NCI-H2029 (cell line): ENCODE results near the gene MINDY3.

Experiments
- DNase-seq: peaks from one replicate; lab custom pipeline; 2025; lab: John Stamatoyannopoulos, UW

The MINDY3 gene

DNA sequence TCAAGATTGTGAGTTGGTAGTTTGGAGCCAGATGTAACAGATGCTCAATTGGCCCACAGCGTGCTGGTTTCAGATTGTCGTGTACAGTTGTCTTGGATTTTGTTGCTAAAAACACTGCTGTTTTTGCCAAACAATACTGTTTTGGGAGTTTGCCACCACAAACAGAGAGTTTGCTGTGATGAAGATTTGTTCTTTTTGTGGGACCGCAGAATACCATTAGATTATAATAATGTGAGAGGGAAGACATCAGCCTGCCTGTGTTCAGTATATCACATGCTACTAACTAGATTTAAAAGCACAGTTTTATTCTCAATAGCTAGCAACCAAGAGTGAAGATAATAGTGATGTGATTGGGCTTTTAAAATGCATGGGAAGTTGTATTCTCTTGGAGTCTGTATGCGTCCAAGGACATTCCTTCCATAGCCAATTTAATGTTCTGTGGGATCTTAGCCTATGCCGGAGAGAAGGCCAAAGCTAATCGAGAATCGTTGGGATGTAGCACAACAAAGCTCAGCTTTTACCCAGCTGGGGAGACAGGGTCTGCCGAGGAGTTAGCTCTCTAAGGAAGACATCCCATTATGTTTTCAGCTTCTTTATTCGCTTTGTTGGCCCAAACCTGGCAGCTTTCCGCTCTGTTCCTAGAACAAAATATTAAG lies 121.9 kb downstream of the MINDY3 start:
- DNase-seq, result no peak

GRCh38 chr10:15737656-15738055 lies 122.7 kb downstream of the MINDY3 start:
- no peak for DNase-seq

DNA sequence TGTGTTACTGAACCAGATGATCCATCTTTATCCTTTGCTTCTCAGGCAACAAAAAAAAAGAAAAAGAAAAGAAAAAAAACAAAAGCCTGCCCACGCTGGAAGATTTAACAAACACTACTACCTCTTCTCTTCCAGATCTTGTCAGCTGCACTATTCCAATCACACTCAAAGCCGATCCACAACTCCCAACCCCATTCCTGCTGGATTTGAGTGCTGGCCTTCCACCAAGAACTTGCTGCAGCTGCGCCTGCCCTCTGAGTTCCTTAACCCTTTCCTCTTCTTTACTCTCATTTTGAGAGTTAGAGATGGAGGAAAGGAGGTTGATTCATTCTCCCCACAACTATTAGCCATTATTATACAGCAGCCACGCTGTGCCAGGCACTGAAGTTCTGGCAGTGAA lies 124.5 kb downstream of the MINDY3 start:
- no peak for DNase-seq

- no peak for DNase-seq
These were observed 130.0 kb downstream of the MINDY3 start for GRCh38 chr10:15730341-15730740.

GRCh38 chr10:15729890-15730289 lies 130.4 kb downstream of the MINDY3 start:
- DNase-seq, result no peak
